Endothelial cell of umbilical vein (primary cell): ENCODE data around the gene RALB. TPM values are rescaled to one million over a fixed set of nuclear protein-coding genes. Genes with fewer than 3 reads are reported as not detected.

Experiments used
- BruUV-seq: library from RNA; stranded (reverse); fragments of 400-500 nt; replicated peaks from 2 replicates; lab custom pipeline; 2021; lab: Mats Ljungman, UMichigan
- CTCF ChIA-PET: fragments of 300-600, 350-600 bp; sonication (Branson Sonifier 250); formaldehyde crosslinking; loops from one replicate; lab custom pipeline; 2021; ENCODE audit warnings: antibody characterized with exemption, inconsistent platforms; lab: Charles Lee
- POLR2A ChIA-PET: fragments of 300-600, 350-600 bp; sonication (Branson Sonifier 250); formaldehyde crosslinking; loops from one replicate; lab custom pipeline; 2021; ENCODE audit warnings: antibody characterized with exemption, inconsistent platforms; lab: Charles Lee
- DNase-seq: peaks from one replicate; pipeline ENCODE4 v3.0.0-alpha.2; 2011; ENCODE audit warnings: low read depth, low spot score
- FAIRE-seq: peaks from 2 replicates; lab custom pipeline; 2011; peaks lifted over from hg19 to GRCh38; lab: Jason Lieb, UNC
- H2AFZ ChIP-seq: 2 replicates; pipeline ENCODE4 v1.6.0; 2012; ENCODE audit warnings: low read depth, low read length, control low read depth, inconsistent platforms
- H3K27ac ChIP-seq: 2 replicates; pipeline ENCODE4 v1.5.1; 2011; ENCODE audit warnings: low read depth, mild to moderate bottlenecking, control low read depth, low read length, moderate library complexity; ENCODE audit not compliant: insufficient read depth
- H3K27me3 ChIP-seq, 2 experiments: 2 replicates each; pipeline versions ENCODE4 v1.6.0 to v1.6.1; 2011; ENCODE audit warnings: low read length in 2 of 2, mixed read lengths in 1 of 2; ENCODE audit not compliant: control insufficient read depth in 2 of 2, insufficient read depth in 2 of 2
- H3K36me3 ChIP-seq, 2 experiments: 2 replicates in 1 of 2; 3 replicates in 1 of 2; pipeline ENCODE4 v1.5.1; 2011; ENCODE audit warnings: low read length in 2 of 2, mild to moderate bottlenecking in 1 of 2, moderate library complexity in 1 of 2; ENCODE audit not compliant: control insufficient read depth in 2 of 2, insufficient read depth in 2 of 2; ENCODE audit errors: extremely low read depth in 1 of 2
- H3K4me1 ChIP-seq: 3 replicates; pipeline ENCODE4 v1.5.1; 2011; ENCODE audit warnings: mild to moderate bottlenecking, low read length; ENCODE audit not compliant: control insufficient read depth, insufficient read depth; ENCODE audit errors: extremely low read depth
- H3K4me2 ChIP-seq: 2 replicates; pipeline ENCODE4 v1.6.1; 2011; ENCODE audit warnings: low read length, control low read depth, mixed read lengths; ENCODE audit not compliant: insufficient read depth
- H3K4me3 ChIP-seq, 3 experiments: fragments of 200-600 bp in 1 of 3; sonication (generic), shearing (Covaris generic) in 1 of 3; replicated peaks in 1 of 3; 2 replicates each; pipeline ENCODE4 v1.5.1; 2011 to 2016; ENCODE audit warnings: control low read depth in 3 of 3, low read length in 3 of 3, mild to moderate bottlenecking in 2 of 3, inconsistent platforms in 1 of 3, low read depth in 1 of 3, moderate library complexity in 1 of 3; ENCODE audit not compliant: insufficient read depth in 1 of 3
- H3K79me2 ChIP-seq: 2 replicates; pipeline ENCODE4 v1.6.0; 2012; ENCODE audit warnings: low read length, inconsistent platforms; ENCODE audit not compliant: control insufficient read depth, insufficient read depth
- H3K9ac ChIP-seq: replicated peaks from 2 replicates; pipeline ENCODE3; 2011; ENCODE audit warnings: low read length, control low read depth; ENCODE audit not compliant: insufficient read depth; ENCODE audit errors: extremely low read depth
- H3K9me1 ChIP-seq: replicated peaks from 3 replicates; pipeline ENCODE4 v1.6.0; 2011; ENCODE audit warnings: mild to moderate bottlenecking, low read length; ENCODE audit not compliant: control insufficient read depth, insufficient read depth; ENCODE audit errors: extremely low read depth
- H3K9me3 ChIP-seq: replicated peaks from 2 replicates; pipeline ENCODE4 v1.5.1; 2012; ENCODE audit warnings: low read length, inconsistent platforms; ENCODE audit not compliant: control insufficient read depth, insufficient read depth
- H4K20me1 ChIP-seq: replicated peaks from 2 replicates; pipeline ENCODE3; 2011; ENCODE audit warnings: mild to moderate bottlenecking, low read length; ENCODE audit not compliant: control insufficient read depth, insufficient read depth; ENCODE audit errors: extremely low read depth
- EZH2 ChIP-seq: IDR thresholded peaks from 2 replicates; pipeline ENCODE4 v1.6.1; 2012; ENCODE audit warnings: borderline replicate concordance, low read depth, mild to moderate bottlenecking, moderate library complexity, low read length, inconsistent platforms; ENCODE audit not compliant: severe bottlenecking
- JUN ChIP-seq: IDR thresholded peaks from 2 replicates; pipeline ENCODE4 v1.6.1; 2011; ENCODE audit warnings: borderline replicate concordance, low read depth; ENCODE audit not compliant: insufficient read length, insufficient read depth
- MAX ChIP-seq: IDR thresholded peaks from 2 replicates; pipeline ENCODE4 v1.6.1; 2011; ENCODE audit not compliant: insufficient read depth, insufficient read length
- POLR2AphosphoS5 ChIP-seq: IDR thresholded peaks from 2 replicates; pipeline ENCODE4 v1.6.1; 2012; ENCODE audit warnings: low read depth, mild to moderate bottlenecking, control low read depth, low read length, moderate library complexity; ENCODE audit not compliant: insufficient read depth
- dilution Hi-C: fragments of 300-500 bp; cut with MboI; formaldehyde crosslinking; loops from one replicate; pipeline ENCODE4 v1.15.0; 2019; ENCODE audit warnings: low sequenced_read_pairs; ENCODE audit not compliant: extremely low pct_ligation_motif_present
- intact Hi-C: fragments of 100-400 bp; cut with micrococcal nuclease; formaldehyde crosslinking; loops from one replicate; pipeline ENCODE4 v1.10.0; 2022
- polyA plus RNA-seq, 4 experiments: library from polyadenylated mRNA; depleted of rRNA in 3 of 4; stranded (reverse) in 3 of 4; unstranded in 1 of 4; fragments of >200 nt; gene quantifications; 2 replicates each; pipeline versions ENCODE4 v1.2.1 to v1.2.3, GENCODE V29; 2011 to 2012; ENCODE audit warnings: missing spikeins in 1 of 4
- total RNA-seq: library from RNA; stranded (reverse); gene quantifications from 2 replicates; pipeline ENCODE4 v1.2.3, GENCODE V29; 2021
- TF ChIP-seq, protein P1 (sequence below), 2 donors: IDR thresholded peaks; 1 replicate in 1 of 2; 2 replicates in 1 of 2; pipeline ENCODE4 v1.5.1; 2011; ENCODE audit warnings: low read length in 2 of 2, mild to moderate bottlenecking in 2 of 2, moderate library complexity in 2 of 2, control low read depth in 1 of 2, inconsistent platforms in 1 of 2, low read depth in 1 of 2; ENCODE audit not compliant: insufficient read depth in 1 of 2; ENCODE audit errors: extremely low read depth in 1 of 2

The RALB gene
- total and polyA plus RNA-seq, 2 donors (not counting 3 experiments of a cell fraction or from before 2014, with no cell fraction given) = 105 to 115 TPM

DNA sequence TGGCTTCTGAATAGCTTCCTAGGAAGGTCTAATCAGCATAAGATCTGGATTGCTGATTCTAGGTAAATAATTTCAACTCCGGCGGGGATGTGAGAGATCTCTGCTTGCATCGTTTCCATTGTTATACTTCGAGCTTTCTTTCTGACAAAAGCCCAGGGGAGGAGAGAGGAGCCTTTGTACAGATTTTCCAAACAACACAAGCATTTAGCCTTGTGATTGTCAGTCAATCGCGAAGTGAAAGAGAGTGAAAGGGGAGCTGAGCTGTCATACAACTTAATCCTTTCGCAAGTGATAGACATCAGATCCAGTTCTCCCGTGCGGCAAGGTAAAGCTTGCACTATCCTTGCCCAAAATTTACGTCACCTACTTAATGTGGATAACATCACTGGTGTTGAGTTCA is 26.2 kb downstream of the RALB start:
- BruUV-seq = no TSS peak
- intact Hi-C loops = no loop called here
- no peaks in the 10 kb centered on the region for H3K27me3 ChIP-seq
- no peak overlapping the region for H3K4me3 ChIP-seq
- H3K4me1 ChIP-seq = no peaks in the 10 kb centered on the region
- H2AFZ ChIP-seq = no peak overlapping the region
- H3K36me3 ChIP-seq = peaks cover 7 to 20% of the 10 kb centered on the region in 2 experiments
- dilution Hi-C loops = no loop called here
- peaks cover 6% of the 10 kb centered on the region for H4K20me1 ChIP-seq
- H3K9me1 ChIP-seq = no peaks in the 10 kb centered on the region
- FAIRE-seq = no peak
- no peak overlapping the region for H3K9ac ChIP-seq
- no peak overlapping the region for H3K4me2 ChIP-seq
- POLR2A ChIA-PET = no interaction called here
- H3K27ac ChIP-seq = no peak overlapping the region
- H3K79me2 ChIP-seq = peaks cover 44% of the 10 kb centered on the region
- no peak for DNase-seq
- TF ChIP-seq MAX (no peak), EZH2 (no peak), JUN (no peak)
- no peaks in the 10 kb centered on the region for H3K9me3 ChIP-seq
- CTCF ChIA-PET = interaction anchor here (1.5 to 2.7 kb wide), 2 partner anchors 9 to 12 kb away, joined by 6 to 10 read pairs; no protein-coding TSS in a partner anchor

- H3K9me3 ChIP-seq = no peaks in the 10 kb centered on the region
- BruUV-seq = no TSS peak
- TF ChIP-seq POLR2AphosphoS5 (no peak), EZH2 (no peak), JUN (no peak)
- TF ChIP-seq, protein P1, sequence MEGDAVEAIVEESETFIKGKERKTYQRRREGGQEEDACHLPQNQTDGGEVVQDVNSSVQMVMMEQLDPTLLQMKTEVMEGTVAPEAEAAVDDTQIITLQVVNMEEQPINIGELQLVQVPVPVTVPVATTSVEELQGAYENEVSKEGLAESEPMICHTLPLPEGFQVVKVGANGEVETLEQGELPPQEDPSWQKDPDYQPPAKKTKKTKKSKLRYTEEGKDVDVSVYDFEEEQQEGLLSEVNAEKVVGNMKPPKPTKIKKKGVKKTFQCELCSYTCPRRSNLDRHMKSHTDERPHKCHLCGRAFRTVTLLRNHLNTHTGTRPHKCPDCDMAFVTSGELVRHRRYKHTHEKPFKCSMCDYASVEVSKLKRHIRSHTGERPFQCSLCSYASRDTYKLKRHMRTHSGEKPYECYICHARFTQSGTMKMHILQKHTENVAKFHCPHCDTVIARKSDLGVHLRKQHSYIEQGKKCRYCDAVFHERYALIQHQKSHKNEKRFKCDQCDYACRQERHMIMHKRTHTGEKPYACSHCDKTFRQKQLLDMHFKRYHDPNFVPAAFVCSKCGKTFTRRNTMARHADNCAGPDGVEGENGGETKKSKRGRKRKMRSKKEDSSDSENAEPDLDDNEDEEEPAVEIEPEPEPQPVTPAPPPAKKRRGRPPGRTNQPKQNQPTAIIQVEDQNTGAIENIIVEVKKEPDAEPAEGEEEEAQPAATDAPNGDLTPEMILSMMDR (IDR thresholded peaks at IDR 0.05; ENCODE audit: extremely low read depth in 1 of 2, insufficient read depth in 1 of 2, low read depth in 1 of 2, low read length in 2 of 2) = no peak
- no peak overlapping the region for H3K27ac ChIP-seq
- peaks cover 37% of the 10 kb centered on the region for H3K79me2 ChIP-seq
- H3K36me3 ChIP-seq = peaks cover 7 to 20% of the 10 kb centered on the region in 2 experiments
- CTCF ChIA-PET = interaction anchor here (2.7 kb wide), 1 partner anchor 10 kb away, joined by 10 read pairs; no protein-coding TSS in a partner anchor
- no peaks in the 10 kb centered on the region for H3K4me1 ChIP-seq
- no peaks in the 10 kb centered on the region for H3K9me1 ChIP-seq
- dilution Hi-C loops = no loop called here
- H4K20me1 ChIP-seq = peaks cover 6% of the 10 kb centered on the region
- no peaks in the 10 kb centered on the region for H3K27me3 ChIP-seq
- no peak overlapping the region for H3K9ac ChIP-seq
- H2AFZ ChIP-seq = no peak overlapping the region
- no peak overlapping the region for H3K4me3 ChIP-seq
- no peak for DNase-seq
- POLR2A ChIA-PET = no interaction called here
- FAIRE-seq = no peak
- no peak overlapping the region for H3K4me2 ChIP-seq
- intact Hi-C loops = no loop called here
Observed at GRCh38 chr2:120279708-120280107, 27.1 kb downstream of the RALB start.
